HEK293 (cell line): Measurements from ENCODE around the gene WDR18.
A peak's percentile ranks its signal among the peaks of the same experiment; 100 is the strongest.

Experiments
- CTCF ChIA-PET: fragments of 350-600 bp; formaldehyde crosslinking; extraction: SDS; loops from one replicate; lab custom pipeline; 2021; ENCODE audit warnings: antibody characterized with exemption; lab: Yijun Ruan, JAX
- POLR2A ChIA-PET: fragments of 300-600 bp; formaldehyde crosslinking; extraction: SDS; loops from one replicate; lab custom pipeline; 2020; ENCODE audit warnings: antibody characterized with exemption, inconsistent platforms; lab: Yijun Ruan, JAX
- H3K27ac ChIP-seq: fragments of 200-500 bp; sonication (Bioruptor generic); 2 replicates; pipeline ENCODE4 v1.5.1; 2014; ENCODE audit warnings: low read depth, low read length, control low read depth, inconsistent platforms; ENCODE audit errors: extremely low read depth
- H3K36me3 ChIP-seq, 2 experiments: fragments of 200-500 bp in 1 of 2; sonication (Bioruptor generic) in 1 of 2; 1 replicate in 1 of 2; 2 replicates in 1 of 2; pipeline ENCODE4 v1.5.1; 2014 to 2017; ENCODE audit warnings: inconsistent platforms in 2 of 2, low read length in 2 of 2; ENCODE audit not compliant: control insufficient read depth in 2 of 2, insufficient read depth in 1 of 2
- H3K4me1 ChIP-seq: fragments of 200-500 bp; sonication (Bioruptor generic); 2 replicates; pipeline ENCODE4 v1.5.1; 2014; ENCODE audit warnings: mild to moderate bottlenecking, low read length, inconsistent platforms; ENCODE audit not compliant: control insufficient read depth, insufficient read depth
- H3K4me3 ChIP-seq: 2 replicates; pipeline ENCODE4 v1.5.1; 2011; ENCODE audit warnings: low read depth, mild to moderate bottlenecking, control low read depth, low read length, moderate library complexity
- H3K9me3 ChIP-seq: fragments of 200-500 bp; sonication (Bioruptor generic); 2 replicates; pipeline ENCODE4 v1.5.1; 2014; ENCODE audit warnings: low read depth, low read length, inconsistent platforms; ENCODE audit not compliant: control insufficient read depth, insufficient read depth
- BCL11A ChIP-seq: fragments of 450-650 bp; formaldehyde crosslinking; IDR thresholded peaks from 2 replicates; pipeline ENCODE4 v1.5.1; 2016; ENCODE audit warnings: low read depth, missing biosample characterization, missing genetic modification characterization
- BCL11B ChIP-seq: fragments of 450-650 bp; formaldehyde crosslinking; IDR thresholded peaks from 2 replicates; pipeline ENCODE4 v1.5.1; 2016; ENCODE audit warnings: low read depth, missing biosample characterization, missing genetic modification characterization
- GLI4 ChIP-seq: fragments of 450-650 bp; formaldehyde crosslinking; IDR thresholded peaks from 2 replicates; pipeline ENCODE4 v1.5.1; 2016; ENCODE audit warnings: missing biosample characterization, missing genetic modification characterization
- KLF8 ChIP-seq: fragments of 450-650 bp; formaldehyde crosslinking; IDR thresholded peaks from 2 replicates; pipeline ENCODE4 v1.5.1; 2016; ENCODE audit warnings: missing biosample characterization, missing genetic modification characterization
- KLF9 ChIP-seq: fragments of 450-650 bp; formaldehyde crosslinking; IDR thresholded peaks from 2 replicates; pipeline ENCODE4 v1.5.1; 2016; ENCODE audit warnings: missing biosample characterization, missing genetic modification characterization, low read depth
- MEIS1 ChIP-seq: sonication (generic); formaldehyde crosslinking; IDR thresholded peaks from 2 replicates; pipeline ENCODE4 v1.8.1; 2022; ENCODE audit warnings: missing genetic modification reagents, mild to moderate bottlenecking, borderline replicate concordance
- MZF1 ChIP-seq: fragments of 450-650 bp; formaldehyde crosslinking; IDR thresholded peaks from 2 replicates; pipeline ENCODE4 v1.5.1; 2017; ENCODE audit warnings: missing biosample characterization, missing genetic modification characterization, borderline replicate concordance
- REPIN1 ChIP-seq: fragments of 450-650 bp; formaldehyde crosslinking; IDR thresholded peaks from 2 replicates; pipeline ENCODE4 v1.5.1; 2017; ENCODE audit warnings: missing biosample characterization, missing genetic modification characterization, low read depth
- SP2 ChIP-seq: fragments of 450-650 bp; formaldehyde crosslinking; IDR thresholded peaks from 2 replicates; pipeline ENCODE4 v1.5.1; 2016; ENCODE audit warnings: missing biosample characterization, missing genetic modification characterization
- ZNF10 ChIP-seq: fragments of 450-650 bp; formaldehyde crosslinking; IDR thresholded peaks from 2 replicates; pipeline ENCODE4 v1.5.1; 2017; ENCODE audit warnings: missing biosample characterization, missing genetic modification characterization
- ZNF202 ChIP-seq: fragments of 450-650 bp; formaldehyde crosslinking; IDR thresholded peaks from 2 replicates; pipeline ENCODE4 v1.5.1; 2016; ENCODE audit warnings: missing biosample characterization, missing genetic modification characterization, borderline replicate concordance
- ZNF292 ChIP-seq: fragments of 450-650 bp; formaldehyde crosslinking; IDR thresholded peaks from 2 replicates; pipeline ENCODE4 v1.5.1; 2016; ENCODE audit warnings: low read depth, missing biosample characterization, missing genetic modification characterization, borderline replicate concordance
- ZNF426 ChIP-seq: fragments of 450-650 bp; formaldehyde crosslinking; IDR thresholded peaks from 2 replicates; pipeline ENCODE4 v1.5.1; 2017; ENCODE audit warnings: missing biosample characterization, missing genetic modification characterization, mild to moderate bottlenecking, inconsistent platforms, moderate library complexity
- ZNF600 ChIP-seq: fragments of 450-650 bp; formaldehyde crosslinking; IDR thresholded peaks from 2 replicates; pipeline ENCODE4 v1.5.1; 2016; ENCODE audit warnings: missing biosample characterization, missing genetic modification characterization
- ZNF610 ChIP-seq: fragments of 450-650 bp; formaldehyde crosslinking; IDR thresholded peaks from 2 replicates; pipeline ENCODE4 v1.5.1; 2016; ENCODE audit warnings: missing biosample characterization, missing genetic modification characterization, borderline replicate concordance
- ZNF747 ChIP-seq: fragments of 450-650 bp; formaldehyde crosslinking; IDR thresholded peaks from 2 replicates; pipeline ENCODE4 v1.5.1; 2016; ENCODE audit warnings: missing biosample characterization, missing genetic modification characterization
- TF ChIP-seq, protein P1 (sequence below): fragments of 450-650 bp; formaldehyde crosslinking; IDR thresholded peaks from 2 replicates; pipeline ENCODE4 v1.5.1; 2017; ENCODE audit warnings: missing biosample characterization, missing genetic modification characterization
- TF ChIP-seq, protein P2 (sequence below): fragments of 450-650 bp; formaldehyde crosslinking; IDR thresholded peaks from 2 replicates; pipeline ENCODE4 v1.5.1; 2016; ENCODE audit warnings: missing biosample characterization, missing genetic modification characterization, borderline replicate concordance
- TF ChIP-seq, protein P3 (sequence below): fragments of 450-650 bp; formaldehyde crosslinking; IDR thresholded peaks from 2 replicates; pipeline ENCODE4 v1.5.1; 2016; ENCODE audit warnings: missing biosample characterization, missing genetic modification characterization
- TF ChIP-seq, protein P4 (sequence below): sonication (generic); formaldehyde crosslinking; IDR thresholded peaks from 2 replicates; pipeline ENCODE4 v1.8.1; 2022; ENCODE audit warnings: mild to moderate bottlenecking, moderate library complexity, missing genetic modification reagents
- TF ChIP-seq, protein P5 (sequence below): fragments of 450-650 bp; formaldehyde crosslinking; IDR thresholded peaks from 2 replicates; pipeline ENCODE4 v1.5.1; 2016; ENCODE audit warnings: missing biosample characterization, missing genetic modification characterization

Gene WDR18

DNA sequence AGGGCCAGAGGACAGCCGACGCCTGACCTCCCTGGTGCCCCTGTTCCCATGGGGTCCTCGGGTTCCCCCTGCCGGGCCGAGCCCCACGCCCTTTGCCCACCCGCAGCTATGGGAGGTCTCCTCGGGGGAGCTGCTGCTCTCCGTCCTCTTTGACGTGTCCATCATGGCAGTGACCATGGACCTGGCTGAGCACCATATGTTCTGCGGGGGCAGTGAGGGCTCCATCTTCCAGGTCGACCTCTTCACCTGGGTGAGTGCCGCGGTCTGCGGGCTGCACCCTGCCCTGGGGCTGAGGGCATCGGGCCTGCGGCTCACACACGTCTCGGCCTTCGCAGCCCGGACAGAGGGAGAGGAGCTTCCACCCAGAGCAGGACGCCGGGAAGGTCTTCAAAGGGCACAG lies 6.6 kb downstream of the WDR18 start:
- Histone ChIP-seq H3K4me3 (no peak overlapping the region), H3K9me3 (no peaks in the 10 kb centered on the region), H3K4me1 (no peaks in the 10 kb centered on the region), H3K27ac (no peak overlapping the region), H3K36me3 (peaks cover 9 to 77% of the 10 kb centered on the region in 2 experiments; a peak in 2 of 3 replicates)
- ChIA-PET CTCF (interaction anchor here (1.0 to 1.1 kb wide), 2 partner anchors 221 to 254 kb away, joined by 3 read pairs; no protein-coding TSS in a partner anchor), POLR2A (no interaction called here)
- TF ChIP-seq, protein P1, sequence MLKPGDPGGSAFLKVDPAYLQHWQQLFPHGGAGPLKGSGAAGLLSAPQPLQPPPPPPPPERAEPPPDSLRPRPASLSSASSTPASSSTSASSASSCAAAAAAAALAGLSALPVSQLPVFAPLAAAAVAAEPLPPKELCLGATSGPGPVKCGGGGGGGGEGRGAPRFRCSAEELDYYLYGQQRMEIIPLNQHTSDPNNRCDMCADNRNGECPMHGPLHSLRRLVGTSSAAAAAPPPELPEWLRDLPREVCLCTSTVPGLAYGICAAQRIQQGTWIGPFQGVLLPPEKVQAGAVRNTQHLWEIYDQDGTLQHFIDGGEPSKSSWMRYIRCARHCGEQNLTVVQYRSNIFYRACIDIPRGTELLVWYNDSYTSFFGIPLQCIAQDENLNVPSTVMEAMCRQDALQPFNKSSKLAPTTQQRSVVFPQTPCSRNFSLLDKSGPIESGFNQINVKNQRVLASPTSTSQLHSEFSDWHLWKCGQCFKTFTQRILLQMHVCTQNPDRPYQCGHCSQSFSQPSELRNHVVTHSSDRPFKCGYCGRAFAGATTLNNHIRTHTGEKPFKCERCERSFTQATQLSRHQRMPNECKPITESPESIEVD (tag by site-specific recombination), result no peak
- TF ChIP-seq, protein P2, sequence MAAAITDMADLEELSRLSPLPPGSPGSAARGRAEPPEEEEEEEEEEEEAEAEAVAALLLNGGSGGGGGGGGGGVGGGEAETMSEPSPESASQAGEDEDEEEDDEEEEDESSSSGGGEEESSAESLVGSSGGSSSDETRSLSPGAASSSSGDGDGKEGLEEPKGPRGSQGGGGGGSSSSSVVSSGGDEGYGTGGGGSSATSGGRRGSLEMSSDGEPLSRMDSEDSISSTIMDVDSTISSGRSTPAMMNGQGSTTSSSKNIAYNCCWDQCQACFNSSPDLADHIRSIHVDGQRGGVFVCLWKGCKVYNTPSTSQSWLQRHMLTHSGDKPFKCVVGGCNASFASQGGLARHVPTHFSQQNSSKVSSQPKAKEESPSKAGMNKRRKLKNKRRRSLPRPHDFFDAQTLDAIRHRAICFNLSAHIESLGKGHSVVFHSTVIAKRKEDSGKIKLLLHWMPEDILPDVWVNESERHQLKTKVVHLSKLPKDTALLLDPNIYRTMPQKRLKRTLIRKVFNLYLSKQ (tag by site-specific recombination), result no peak
- no peak for TF ChIP-seq ZNF610
- TF ChIP-seq ZNF426, result no peak
- TF ChIP-seq MZF1, result no peak
- no peak for TF ChIP-seq SP2 (tag by site-specific recombination)
- no peak for TF ChIP-seq ZNF747 (tag by site-specific recombination)
- TF ChIP-seq, protein P3, sequence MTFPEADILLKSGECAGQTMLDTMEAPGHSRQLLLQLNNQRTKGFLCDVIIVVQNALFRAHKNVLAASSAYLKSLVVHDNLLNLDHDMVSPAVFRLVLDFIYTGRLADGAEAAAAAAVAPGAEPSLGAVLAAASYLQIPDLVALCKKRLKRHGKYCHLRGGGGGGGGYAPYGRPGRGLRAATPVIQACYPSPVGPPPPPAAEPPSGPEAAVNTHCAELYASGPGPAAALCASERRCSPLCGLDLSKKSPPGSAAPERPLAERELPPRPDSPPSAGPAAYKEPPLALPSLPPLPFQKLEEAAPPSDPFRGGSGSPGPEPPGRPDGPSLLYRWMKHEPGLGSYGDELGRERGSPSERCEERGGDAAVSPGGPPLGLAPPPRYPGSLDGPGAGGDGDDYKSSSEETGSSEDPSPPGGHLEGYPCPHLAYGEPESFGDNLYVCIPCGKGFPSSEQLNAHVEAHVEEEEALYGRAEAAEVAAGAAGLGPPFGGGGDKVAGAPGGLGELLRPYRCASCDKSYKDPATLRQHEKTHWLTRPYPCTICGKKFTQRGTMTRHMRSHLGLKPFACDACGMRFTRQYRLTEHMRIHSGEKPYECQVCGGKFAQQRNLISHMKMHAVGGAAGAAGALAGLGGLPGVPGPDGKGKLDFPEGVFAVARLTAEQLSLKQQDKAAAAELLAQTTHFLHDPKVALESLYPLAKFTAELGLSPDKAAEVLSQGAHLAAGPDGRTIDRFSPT (tag by site-specific recombination), result 0 out of 2 replicates have a peak, but pooled peaks have one; percentile 14
- TF ChIP-seq MEIS1 (CRISPR knock-in tag), result no peak
- TF ChIP-seq BCL11B (tag by site-specific recombination), result peak; percentile 26; the same call in 1 of the 2 replicates
- TF ChIP-seq, protein P4, sequence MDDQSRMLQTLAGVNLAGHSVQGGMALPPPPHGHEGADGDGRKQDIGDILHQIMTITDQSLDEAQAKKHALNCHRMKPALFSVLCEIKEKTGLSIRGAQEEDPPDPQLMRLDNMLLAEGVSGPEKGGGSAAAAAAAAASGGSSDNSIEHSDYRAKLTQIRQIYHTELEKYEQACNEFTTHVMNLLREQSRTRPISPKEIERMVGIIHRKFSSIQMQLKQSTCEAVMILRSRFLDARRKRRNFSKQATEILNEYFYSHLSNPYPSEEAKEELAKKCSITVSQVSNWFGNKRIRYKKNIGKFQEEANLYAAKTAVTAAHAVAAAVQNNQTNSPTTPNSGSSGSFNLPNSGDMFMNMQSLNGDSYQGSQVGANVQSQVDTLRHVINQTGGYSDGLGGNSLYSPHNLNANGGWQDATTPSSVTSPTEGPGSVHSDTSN, result no peak
- TF ChIP-seq GLI4, result no peak
- TF ChIP-seq ZNF202 (tag by site-specific recombination), result no peak

DNA sequence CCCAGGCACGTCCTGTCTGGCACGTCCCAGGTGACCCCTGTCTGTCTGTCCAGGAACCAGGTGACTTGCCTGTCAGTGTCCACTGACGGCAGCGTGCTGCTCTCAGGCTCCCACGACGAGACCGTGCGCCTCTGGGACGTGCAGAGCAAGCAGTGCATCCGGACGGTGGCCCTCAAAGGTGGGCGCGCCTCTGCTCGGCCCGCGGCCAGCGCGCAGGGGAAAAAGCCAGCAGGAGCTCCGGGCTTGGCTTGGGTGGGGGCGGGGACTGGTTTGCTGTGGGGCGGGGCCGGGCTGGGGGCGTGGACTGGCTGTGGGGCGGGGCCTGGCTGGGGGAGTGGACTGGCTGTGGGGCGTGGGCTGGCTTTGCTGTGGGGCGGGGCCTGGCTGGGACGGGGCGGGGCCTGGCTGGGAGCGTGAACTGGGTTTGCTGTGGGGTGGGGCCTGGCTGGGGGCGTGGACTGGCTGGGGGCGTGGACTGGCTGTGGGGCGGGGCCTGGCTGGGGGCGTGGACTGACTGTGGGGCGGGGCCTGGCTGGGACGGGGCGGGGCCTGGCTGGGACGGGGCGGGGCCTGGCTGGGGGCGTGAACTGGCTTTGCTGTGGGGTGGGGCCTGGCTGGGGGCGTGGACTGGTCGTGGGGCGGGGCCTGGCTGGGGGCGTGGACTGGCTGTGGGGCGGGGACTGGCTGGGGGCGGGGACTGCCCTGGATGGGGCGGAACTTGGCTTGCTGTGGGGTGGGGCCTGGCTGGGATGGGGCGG lies 7.2 kb downstream of the WDR18 start:
- Histone ChIP-seq H3K4me1 (peaks cover 6% of the 10 kb centered on the region), H3K27ac (no peak overlapping the region), H3K9me3 (no peaks in the 10 kb centered on the region)
- POLR2A ChIA-PET, result interaction anchor here (0.5 kb wide), 1 partner anchor 18 kb away, joined by 3 read pairs; no protein-coding TSS in a partner anchor
- TF ChIP-seq REPIN1 (tag by site-specific recombination) (no peak), BCL11A (peak; percentile 39; the same call in 1 of the 2 replicates), ZNF292 (tag by site-specific recombination) (no peak), ZNF600 (tag by site-specific recombination) (peak; percentile 40; the same call in 1 of the 2 replicates), KLF9 (tag by site-specific recombination) (peak; percentile 43; the same call in 1 of the 2 replicates), ZNF10 (tag by site-specific recombination) (no peak), KLF8 (peak; percentile 67; the same call in 1 of the 2 replicates), BCL11B (tag by site-specific recombination) (0 out of 2 replicates have a peak, but pooled peaks have one; percentile 6)
- TF ChIP-seq, protein P5, sequence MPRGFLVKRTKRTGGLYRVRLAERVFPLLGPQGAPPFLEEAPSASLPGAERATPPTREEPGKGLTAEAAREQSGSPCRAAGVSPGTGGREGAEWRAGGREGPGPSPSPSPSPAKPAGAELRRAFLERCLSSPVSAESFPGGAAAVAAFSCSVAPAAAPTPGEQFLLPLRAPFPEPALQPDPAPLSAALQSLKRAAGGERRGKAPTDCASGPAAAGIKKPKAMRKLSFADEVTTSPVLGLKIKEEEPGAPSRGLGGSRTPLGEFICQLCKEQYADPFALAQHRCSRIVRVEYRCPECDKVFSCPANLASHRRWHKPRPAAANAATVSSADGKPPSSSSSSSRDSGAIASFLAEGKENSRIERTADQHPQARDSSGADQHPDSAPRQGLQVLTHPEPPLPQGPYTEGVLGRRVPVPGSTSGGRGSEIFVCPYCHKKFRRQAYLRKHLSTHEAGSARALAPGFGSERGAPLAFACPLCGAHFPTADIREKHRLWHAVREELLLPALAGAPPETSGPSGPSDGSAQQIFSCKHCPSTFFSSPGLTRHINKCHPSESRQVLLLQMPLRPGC, result 0 out of 2 replicates have a peak, but pooled peaks have one; percentile 16
- TF ChIP-seq, all 188 proteins: peak for 6
- Histone ChIP-seq H3K4me3 (no peak overlapping the region), H3K36me3 (peaks cover 9 to 71% of the 10 kb centered on the region in 2 experiments; a peak in 2 of 3 replicates)
- CTCF ChIA-PET, result interaction anchor here (0.6 to 1.1 kb wide), 3 partner anchors 96 to 253 kb away, joined by 3 read pairs; no protein-coding TSS in a partner anchor
